Thoracic aorta (tissue), 2 donors: ENCODE data around the gene MAN1A2. TPM values are rescaled to one million over a fixed set of nuclear protein-coding genes. Genes with fewer than 3 reads are reported as not detected.
"Not testable (repeated sequence)": the region's sequence is repeated elsewhere in the genome, so short reads cannot be mapped to it uniquely, and the experiment has no call there.

Experiments
- ATAC-seq: fragments of 150-250 bp; one replicate; pipeline ENCODE4 v1.8.0; 2017; ENCODE audit warnings: low read depth; ENCODE audit not compliant: insufficient number of reproducible peaks, low FRiP score
- DNase-seq: peaks from one replicate; pipeline ENCODE4 v3.0.0-alpha.2; 2020; ENCODE audit warnings: low spot score
- H3K27ac ChIP-seq, 2 donors: fragments of 200-600 bp; sonication (generic); 1 replicate in 1 of 2; 2 replicates in 1 of 2; pipeline ENCODE4 v1.5.1; 2016; ENCODE audit warnings: mild to moderate bottlenecking in 2 of 2, moderate library complexity in 2 of 2
- H3K27me3 ChIP-seq: fragments of 200-600 bp; sonication (generic); replicated peaks from 2 replicates; pipeline ENCODE4 v1.6.0; 2016; ENCODE audit warnings: mild to moderate bottlenecking; ENCODE audit not compliant: insufficient read depth
- H3K36me3 ChIP-seq: fragments of 200-600 bp; sonication (generic); one replicate; pipeline ENCODE4 v1.5.1; 2016
- H3K4me1 ChIP-seq, 2 donors: fragments of 200-600 bp; sonication (generic); 1 replicate in 1 of 2; 2 replicates in 1 of 2; pipeline versions ENCODE4 v1.5.1 to v1.6.0; 2016; ENCODE audit warnings: low read depth in 2 of 2, mild to moderate bottlenecking in 1 of 2; ENCODE audit not compliant: control insufficient read depth in 1 of 2
- H3K4me3 ChIP-seq: fragments of 200-600 bp; sonication (generic); 2 replicates; pipeline ENCODE4 v1.5.1; 2016; ENCODE audit warnings: mild to moderate bottlenecking
- H3K9me3 ChIP-seq: fragments of 200-600 bp; sonication (generic); 2 replicates; pipeline ENCODE4 v1.5.1; 2016
- CTCF ChIP-seq: fragments of 200-600 bp; sonication (generic); IDR thresholded peaks from one replicate; pipeline ENCODE4 v1.5.1; 2019; ENCODE audit warnings: antibody characterized with exemption
- total RNA-seq, 2 donors: library from RNA; depleted of rRNA; stranded (reverse); fragments of >200 nt; gene quantifications; one replicate each; pipeline versions ENCODE4 v1.1.0 to v1.2.3, GENCODE V29; 2016

The MAN1A2 gene
- total RNA-seq, 2 donors from 2014 or later, result 27.1 to 48.7 TPM

- not testable (repeated sequence) for DNase-seq, H3K9me3 ChIP-seq, H3K27me3 ChIP-seq, H3K4me3 ChIP-seq, H3K27ac ChIP-seq, ATAC-seq, H3K36me3 ChIP-seq, H3K4me1 ChIP-seq
These were observed 8.7 kb upstream of the MAN1A2 start for GRCh38 chr1:117358604-117358887.

- no peak for TF ChIP-seq CTCF
- DNase-seq (no peak), ATAC-seq (no peak)
- H3K27ac ChIP-seq, result no peak overlapping the region
- no peaks in the 10 kb centered on the region for H3K36me3 ChIP-seq
- H3K9me3 ChIP-seq, result no peaks in the 10 kb centered on the region
- H3K27me3 ChIP-seq, result no peaks in the 10 kb centered on the region
- peaks cover 0 to 9% of the 10 kb centered on the region in 2 donors for H3K4me1 ChIP-seq
- no peak overlapping the region for H3K4me3 ChIP-seq
These were observed 7.5 kb upstream of the MAN1A2 start for GRCh38 chr1:117359561-117360289.

- Histone ChIP-seq H3K36me3 (no peaks in the 10 kb centered on the region), H3K4me1 (peaks cover 0 to 23% of the 10 kb centered on the region in 2 donors), H3K27me3 (no peaks in the 10 kb centered on the region), H3K9me3 (no peaks in the 10 kb centered on the region), H3K4me3 (no peak overlapping the region), H3K27ac (no peak overlapping the region)
- no peak for DNase-seq
- TF ChIP-seq CTCF, result no peak
- ATAC-seq, result no peak
These were observed 4.3 kb upstream of the MAN1A2 start for GRCh38 chr1:117362986-117363385.

- H3K27ac ChIP-seq, result no peak overlapping the region
These were observed 3.6 kb upstream of the MAN1A2 start for GRCh38 chr1:117363571-117364048.

GRCh38 chr1:117364240-117364639 is 3.0 kb upstream of the MAN1A2 start:
- H3K27ac ChIP-seq, result no peak overlapping the region
- H3K4me3 ChIP-seq, result no peak overlapping the region
- peaks cover 6 to 23% of the 10 kb centered on the region in 2 donors for H3K4me1 ChIP-seq
- no peaks in the 10 kb centered on the region for H3K36me3 ChIP-seq
- DNase-seq (no peak), ATAC-seq (no peak)
- TF ChIP-seq CTCF, result no peak
- no peaks in the 10 kb centered on the region for H3K27me3 ChIP-seq
- H3K9me3 ChIP-seq, result no peaks in the 10 kb centered on the region

More at GRCh38 chr1:117363571-117364048, 3.6 kb upstream of the MAN1A2 start:
- TF ChIP-seq CTCF, result no peak
- Histone ChIP-seq H3K27me3 (no peaks in the 10 kb centered on the region), H3K4me1 (peaks cover 0 to 23% of the 10 kb centered on the region in 2 donors), H3K36me3 (no peaks in the 10 kb centered on the region), H3K4me3 (no peak overlapping the region), H3K9me3 (no peaks in the 10 kb centered on the region)
- no peak for DNase-seq
- no peak for ATAC-seq
